IgD-negative memory B cell (primary cell): ENCODE results near the gene KCNH6. TPM values are rescaled to one million over a fixed set of nuclear protein-coding genes. Genes with fewer than 3 reads are reported as not detected.
A peak's percentile ranks its signal among the peaks of the same experiment; 100 is the strongest.

Experiments
- H3K27ac Mint-ChIP-seq, 3 donors: one replicate each; pipeline ENCODE4 v1.8.0; 2020 to 2022; ENCODE audit warnings: mild to moderate bottlenecking in 3 of 3, mixed read lengths in 3 of 3, moderate library complexity in 1 of 3
- H3K27me3 Mint-ChIP-seq: one replicate; pipeline ENCODE4 v1.8.0; 2021; ENCODE audit warnings: mixed read lengths
- H3K36me3 Mint-ChIP-seq: one replicate; pipeline ENCODE4 v1.8.0; 2020; ENCODE audit warnings: mild to moderate bottlenecking, mixed read lengths
- H3K4me1 Mint-ChIP-seq, 3 donors: one replicate each; pipeline ENCODE4 v1.8.0; 2020 to 2022; ENCODE audit warnings: mixed read lengths in 3 of 3, mild to moderate bottlenecking in 1 of 3
- H3K4me3 Mint-ChIP-seq, 4 donors: one replicate each; pipeline ENCODE4 v1.8.0; 2020 to 2022; ENCODE audit warnings: mild to moderate bottlenecking in 4 of 4, mixed read lengths in 4 of 4, moderate library complexity in 3 of 4
- H3K9me3 Mint-ChIP-seq, 3 donors: one replicate each; pipeline ENCODE4 v1.8.0; 2020 to 2021; ENCODE audit warnings: mixed read lengths in 3 of 3, mild to moderate bottlenecking in 1 of 3
- polyA plus RNA-seq: library from polyadenylated mRNA; unstranded; fragments of 300-500 nt; fragmentation: Illumina TruSeq; gene quantifications from one replicate; pipeline ENCODE4 v1.2.3, GENCODE V29; 2021

Gene KCNH6
- polyA plus RNA-seq, 1 donor from 2014 or later = not detected

DNA sequence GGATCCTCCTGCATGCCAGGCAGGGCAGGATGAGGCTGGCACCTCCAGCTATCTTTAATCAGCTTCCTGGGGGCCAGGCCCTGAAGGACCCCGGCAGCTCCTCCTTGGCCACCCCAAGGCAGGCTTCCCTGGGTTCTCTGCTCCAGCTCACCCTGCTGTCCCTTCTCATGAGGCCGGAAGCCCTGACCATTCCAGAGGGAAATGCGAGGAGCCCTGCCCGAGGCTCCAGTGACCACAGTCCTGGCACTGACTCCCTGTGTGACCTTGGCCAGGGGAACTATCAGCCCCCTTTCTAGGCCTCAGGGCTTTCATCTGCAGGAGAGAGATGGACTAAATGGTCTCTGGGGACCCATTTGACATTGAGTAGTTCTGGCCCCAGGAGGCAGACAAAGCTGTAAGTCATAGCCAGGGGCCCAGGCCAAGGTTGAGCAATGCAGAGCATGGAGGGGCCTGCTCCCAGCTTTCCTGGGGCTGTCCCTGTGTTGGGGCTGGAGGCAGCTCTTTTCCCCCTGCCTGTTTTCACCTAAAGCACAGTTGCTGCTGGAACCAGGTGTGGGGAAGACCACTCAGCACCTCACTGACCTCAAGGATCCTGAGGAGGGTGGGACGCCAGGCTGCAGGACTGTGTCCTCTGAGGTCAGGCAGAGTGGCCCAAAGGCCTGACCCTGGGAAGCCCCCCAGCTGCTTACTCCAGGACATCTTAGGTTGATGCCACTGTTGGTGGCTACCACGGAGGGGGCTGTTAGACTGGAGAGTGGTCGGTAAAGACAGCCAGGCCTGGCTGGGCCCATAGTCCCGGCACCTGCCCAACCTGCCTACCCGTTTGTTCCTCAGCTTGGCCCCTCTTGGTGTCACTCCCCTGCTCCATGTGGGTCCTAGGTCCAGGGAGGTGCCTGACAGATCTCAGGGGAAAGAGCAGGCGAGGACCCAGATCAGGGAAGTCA is 8.1 kb downstream of the KCNH6 start:
- no peaks in the 10 kb centered on the region for H3K27me3 Mint-ChIP-seq
- peaks cover 0 to 4% (median 0%) of the 10 kb centered on the region in 3 donors for H3K4me1 Mint-ChIP-seq
- H3K27ac Mint-ChIP-seq = no peak overlapping the region
- H3K4me3 Mint-ChIP-seq = no peak overlapping the region
- no peaks in the 10 kb centered on the region for H3K36me3 Mint-ChIP-seq
- no peaks in the 10 kb centered on the region for H3K9me3 Mint-ChIP-seq

DNA sequence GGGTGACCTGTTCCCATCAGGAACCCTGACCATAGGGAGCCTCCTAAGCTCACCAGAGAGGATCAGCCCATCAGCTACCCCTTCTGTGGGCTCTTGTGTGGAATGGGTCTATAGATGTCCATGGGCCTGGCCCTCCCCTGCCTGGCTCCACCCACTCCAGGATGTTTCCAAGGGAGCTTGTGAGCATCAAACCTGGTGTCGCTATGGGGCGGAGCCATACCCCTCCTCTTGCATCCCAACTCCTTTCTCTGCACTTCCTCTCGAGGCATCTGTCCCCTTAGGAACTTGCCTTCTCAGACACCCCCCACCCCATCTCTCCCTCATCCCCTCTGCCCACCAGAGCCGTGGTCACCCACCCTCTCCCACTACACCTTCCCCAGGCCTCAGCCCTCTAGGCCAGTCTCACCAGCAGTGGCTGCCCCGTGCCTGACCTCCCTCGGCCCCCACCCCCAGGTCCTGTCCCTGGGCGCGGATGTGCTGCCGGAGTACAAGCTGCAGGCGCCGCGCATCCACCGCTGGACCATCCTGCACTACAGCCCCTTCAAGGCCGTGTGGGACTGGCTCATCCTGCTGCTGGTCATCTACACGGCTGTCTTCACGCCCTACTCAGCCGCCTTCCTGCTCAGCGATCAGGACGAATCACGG is 10.4 kb downstream of the KCNH6 start:
- peaks cover 9% of the 10 kb centered on the region for H3K27me3 Mint-ChIP-seq
- H3K4me1 Mint-ChIP-seq = peaks cover 0 to 5% (median 4%) of the 10 kb centered on the region in 3 donors
- no peak overlapping the region for H3K4me3 Mint-ChIP-seq
- H3K36me3 Mint-ChIP-seq = no peaks in the 10 kb centered on the region
- H3K9me3 Mint-ChIP-seq = no peaks in the 10 kb centered on the region
- H3K27ac Mint-ChIP-seq = no peak overlapping the region

DNA sequence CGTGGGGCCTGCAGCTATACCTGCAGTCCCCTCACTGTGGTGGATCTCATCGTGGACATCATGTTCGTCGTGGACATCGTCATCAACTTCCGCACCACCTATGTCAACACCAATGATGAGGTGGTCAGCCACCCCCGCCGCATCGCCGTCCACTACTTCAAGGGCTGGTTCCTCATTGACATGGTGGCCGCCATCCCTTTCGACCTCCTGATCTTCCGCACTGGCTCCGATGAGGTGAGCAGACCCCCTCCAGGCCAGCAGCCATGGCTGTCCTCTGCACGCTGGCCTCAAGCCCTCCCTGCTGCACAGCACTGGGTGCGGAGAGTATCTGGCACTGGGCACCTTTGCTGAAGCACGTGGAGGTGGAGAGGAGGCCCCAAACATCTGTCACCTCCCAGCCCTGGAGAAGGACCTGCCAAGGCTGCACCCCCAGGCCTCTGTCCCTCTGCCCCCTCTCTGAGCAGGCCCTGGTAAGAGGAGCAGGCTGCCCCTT is 11.0 kb downstream of the KCNH6 start:
- peaks cover 13% of the 10 kb centered on the region for H3K27me3 Mint-ChIP-seq
- no peaks in the 10 kb centered on the region for H3K36me3 Mint-ChIP-seq
- H3K9me3 Mint-ChIP-seq = no peaks in the 10 kb centered on the region
- H3K27ac Mint-ChIP-seq = no peak overlapping the region
- H3K4me1 Mint-ChIP-seq = peaks cover 0 to 6% (median 6%) of the 10 kb centered on the region in 3 donors
- no peak overlapping the region for H3K4me3 Mint-ChIP-seq

DNA sequence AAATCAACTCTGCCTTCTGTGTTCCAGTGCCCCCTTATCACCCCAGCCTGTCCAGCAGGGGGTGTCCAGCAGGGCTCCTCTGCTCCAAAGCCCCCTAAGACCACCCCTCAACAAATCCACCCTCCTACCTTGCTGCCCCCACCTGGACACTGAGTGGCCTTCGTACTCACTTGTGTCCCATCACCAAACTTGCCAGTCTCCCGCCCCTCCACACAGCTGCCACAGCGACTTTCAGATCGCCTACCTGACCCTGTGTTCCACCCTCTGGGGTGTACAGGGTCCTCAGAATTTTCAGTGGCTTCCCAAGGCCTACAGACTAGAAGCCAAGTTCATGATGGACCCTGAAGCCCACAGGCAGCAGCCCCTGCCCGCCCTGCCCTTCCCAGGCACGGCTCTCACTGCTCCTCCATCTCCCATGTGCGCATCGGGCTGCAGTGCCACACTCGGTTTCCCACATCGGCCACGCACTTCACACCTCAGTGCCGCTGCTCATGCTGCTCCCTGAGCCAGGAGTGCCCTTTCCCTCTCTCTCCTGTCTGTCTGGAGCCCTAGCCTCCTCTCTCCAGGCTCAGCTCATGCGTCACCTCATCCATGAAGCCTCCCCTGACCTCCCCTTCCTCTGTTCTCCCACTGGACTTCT is 11.8 kb downstream of the KCNH6 start:
- Mint-ChIP-seq H3K36me3 (no peaks in the 10 kb centered on the region), H3K4me1 (peaks cover 0 to 10% (median 9%) of the 10 kb centered on the region in 3 donors), H3K27me3 (peaks cover 22% of the 10 kb centered on the region), H3K27ac (no peak overlapping the region), H3K4me3 (no peak overlapping the region), H3K9me3 (no peaks in the 10 kb centered on the region)

DNA sequence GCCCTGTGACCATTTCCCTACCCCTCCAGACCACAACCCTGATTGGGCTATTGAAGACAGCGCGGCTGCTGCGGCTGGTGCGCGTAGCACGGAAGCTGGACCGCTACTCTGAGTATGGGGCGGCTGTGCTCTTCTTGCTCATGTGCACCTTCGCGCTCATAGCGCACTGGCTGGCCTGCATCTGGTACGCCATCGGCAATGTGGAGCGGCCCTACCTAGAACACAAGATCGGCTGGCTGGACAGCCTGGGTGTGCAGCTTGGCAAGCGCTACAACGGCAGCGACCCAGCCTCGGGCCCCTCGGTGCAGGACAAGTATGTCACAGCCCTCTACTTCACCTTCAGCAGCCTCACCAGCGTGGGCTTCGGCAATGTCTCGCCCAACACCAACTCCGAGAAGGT is 12.5 kb downstream of the KCNH6 start:
- H3K4me1 Mint-ChIP-seq = peaks cover 0 to 10% (median 9%) of the 10 kb centered on the region in 3 donors
- H3K27ac Mint-ChIP-seq = no peak overlapping the region
- H3K36me3 Mint-ChIP-seq = no peaks in the 10 kb centered on the region
- H3K27me3 Mint-ChIP-seq = peaks cover 22% of the 10 kb centered on the region
- no peak overlapping the region for H3K4me3 Mint-ChIP-seq
- no peaks in the 10 kb centered on the region for H3K9me3 Mint-ChIP-seq

DNA sequence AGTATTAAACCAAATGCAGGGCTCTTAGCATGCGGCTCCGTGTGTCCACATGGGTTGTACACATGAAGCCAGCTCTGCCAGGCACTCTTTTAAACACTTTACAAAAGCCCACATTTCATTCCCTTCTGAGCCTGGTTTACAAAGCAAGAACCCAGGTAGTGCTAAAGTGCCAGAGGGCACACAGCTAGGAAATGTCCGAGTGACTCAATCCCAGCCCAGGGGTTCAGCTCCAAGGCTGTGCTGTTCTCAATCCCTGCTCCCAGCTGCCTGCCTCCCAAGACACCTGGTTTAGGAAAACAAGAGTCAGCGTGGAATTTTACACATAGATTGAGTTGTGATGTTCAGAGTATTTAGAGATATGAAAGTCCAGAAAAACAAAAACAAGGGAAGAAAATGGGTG is 13.8 kb downstream of the KCNH6 start:
- H3K27me3 Mint-ChIP-seq = peaks cover 25% of the 10 kb centered on the region
- peaks cover 0 to 10% (median 9%) of the 10 kb centered on the region in 3 donors for H3K4me1 Mint-ChIP-seq
- H3K36me3 Mint-ChIP-seq = no peaks in the 10 kb centered on the region
- no peak overlapping the region for H3K4me3 Mint-ChIP-seq
- no peaks in the 10 kb centered on the region for H3K9me3 Mint-ChIP-seq
- H3K27ac Mint-ChIP-seq = no peak overlapping the region

DNA sequence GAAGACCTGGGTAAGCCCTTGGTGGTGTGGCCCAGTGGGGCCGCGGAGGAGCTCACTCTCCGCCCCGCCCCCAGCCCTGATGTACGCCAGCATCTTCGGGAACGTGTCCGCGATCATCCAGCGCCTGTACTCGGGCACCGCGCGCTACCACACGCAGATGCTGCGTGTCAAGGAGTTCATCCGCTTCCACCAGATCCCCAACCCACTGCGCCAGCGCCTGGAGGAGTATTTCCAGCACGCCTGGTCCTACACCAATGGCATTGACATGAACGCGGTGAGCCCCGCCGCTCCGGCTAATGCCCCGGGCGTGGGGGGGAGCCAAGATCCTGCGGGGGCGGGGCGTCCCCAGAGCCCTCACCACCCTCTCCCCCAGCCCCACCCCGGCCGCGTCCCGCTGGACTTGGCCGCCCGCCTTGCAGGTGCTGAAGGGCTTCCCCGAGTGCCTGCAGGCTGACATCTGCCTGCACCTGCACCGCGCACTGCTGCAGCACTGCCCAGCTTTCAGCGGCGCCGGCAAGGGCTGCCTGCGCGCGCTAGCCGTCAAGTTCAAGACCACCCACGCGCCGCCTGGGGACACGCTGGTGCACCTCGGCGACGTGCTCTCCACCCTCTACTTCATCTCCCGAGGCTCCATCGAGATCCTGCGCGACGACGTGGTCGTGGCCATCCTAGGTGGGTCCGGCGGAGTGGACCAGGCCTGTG is 15.0 kb downstream of the KCNH6 start:
- Mint-ChIP-seq H3K4me1 (peaks cover 0 to 10% (median 9%) of the 10 kb centered on the region in 3 donors), H3K4me3 (peak overlapping the region in 2 of 4 donors; percentile 52 to 54), H3K9me3 (no peaks in the 10 kb centered on the region), H3K27me3 (peaks cover 25% of the 10 kb centered on the region), H3K27ac (no peak overlapping the region), H3K36me3 (no peaks in the 10 kb centered on the region)

DNA sequence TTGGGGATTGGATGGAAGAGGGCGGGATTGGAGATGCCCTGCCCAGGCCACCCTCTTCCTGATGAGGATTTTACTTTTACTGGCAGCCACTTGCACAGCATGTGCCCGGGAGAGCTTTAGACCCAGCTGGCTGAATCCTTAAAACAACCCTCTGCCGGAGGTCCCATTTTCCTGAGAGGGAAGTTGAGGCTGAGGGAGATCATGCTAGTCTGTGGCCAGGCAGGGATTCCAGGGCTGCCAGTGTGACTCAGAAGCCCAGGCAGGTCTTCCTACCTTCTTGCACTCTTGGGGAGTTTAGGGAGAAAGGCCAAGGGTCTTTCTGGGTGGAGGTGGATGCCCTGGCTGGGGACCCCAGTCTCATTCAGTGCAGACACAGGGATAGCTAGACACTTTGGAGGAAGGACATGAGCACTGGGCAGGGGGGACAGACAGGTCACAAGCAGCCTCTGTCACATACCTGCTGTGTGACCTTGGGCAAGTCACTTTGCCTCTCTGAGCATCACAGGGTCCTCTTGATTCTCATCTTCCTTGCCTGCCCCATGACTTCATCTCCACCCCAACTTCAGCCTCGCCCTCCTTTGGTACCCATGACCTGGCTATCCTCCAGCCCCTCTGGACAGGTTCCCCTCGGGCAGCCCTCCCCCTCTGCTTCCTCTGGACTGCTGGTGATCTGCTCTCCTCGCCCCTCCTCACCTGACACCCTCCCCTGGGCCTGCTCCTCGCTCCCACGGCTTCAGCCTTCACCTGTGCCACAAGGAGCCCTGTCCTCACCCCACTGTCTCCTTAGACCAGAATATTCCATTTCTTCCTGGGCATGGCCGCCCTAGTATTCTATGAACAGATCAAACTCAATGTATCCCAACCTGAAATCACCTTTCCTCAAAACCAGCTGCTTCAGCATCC is 15.8 kb downstream of the KCNH6 start:
- peaks cover 0 to 10% (median 9%) of the 10 kb centered on the region in 3 donors for H3K4me1 Mint-ChIP-seq
- no peaks in the 10 kb centered on the region for H3K36me3 Mint-ChIP-seq
- peak overlapping the region in 3 of 4 donors; percentile 3 to 54 (median 52) for H3K4me3 Mint-ChIP-seq
- peaks cover 25% of the 10 kb centered on the region for H3K27me3 Mint-ChIP-seq
- H3K27ac Mint-ChIP-seq = no peak overlapping the region
- H3K9me3 Mint-ChIP-seq = no peaks in the 10 kb centered on the region

DNA sequence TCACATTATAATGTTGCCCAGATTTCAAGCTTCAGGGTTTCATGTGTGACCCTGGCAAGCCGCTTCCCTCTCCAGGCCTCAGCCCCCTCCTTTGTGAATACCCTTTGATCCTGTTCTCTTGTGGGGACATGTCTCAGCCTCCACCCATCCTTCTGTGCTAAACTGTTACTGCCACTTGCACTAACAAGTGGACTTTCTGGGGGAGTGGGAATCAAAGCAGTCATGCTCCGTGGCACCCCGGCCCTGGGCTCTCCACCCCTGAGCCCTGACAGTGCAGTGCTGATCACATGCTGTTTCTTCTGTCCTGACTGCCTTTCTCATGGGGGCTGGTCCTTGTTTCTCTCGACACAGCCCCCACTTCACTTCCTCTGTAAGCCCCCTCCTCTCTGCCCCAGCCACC is 17.4 kb downstream of the KCNH6 start:
- peaks cover 25% of the 10 kb centered on the region for H3K27me3 Mint-ChIP-seq
- no peaks in the 10 kb centered on the region for H3K36me3 Mint-ChIP-seq
- H3K4me1 Mint-ChIP-seq = peaks cover 0 to 10% (median 9%) of the 10 kb centered on the region in 3 donors
- H3K4me3 Mint-ChIP-seq = peak overlapping the region in 1 of 4 donors; percentile 24
- H3K9me3 Mint-ChIP-seq = no peaks in the 10 kb centered on the region
- H3K27ac Mint-ChIP-seq = no peak overlapping the region

DNA sequence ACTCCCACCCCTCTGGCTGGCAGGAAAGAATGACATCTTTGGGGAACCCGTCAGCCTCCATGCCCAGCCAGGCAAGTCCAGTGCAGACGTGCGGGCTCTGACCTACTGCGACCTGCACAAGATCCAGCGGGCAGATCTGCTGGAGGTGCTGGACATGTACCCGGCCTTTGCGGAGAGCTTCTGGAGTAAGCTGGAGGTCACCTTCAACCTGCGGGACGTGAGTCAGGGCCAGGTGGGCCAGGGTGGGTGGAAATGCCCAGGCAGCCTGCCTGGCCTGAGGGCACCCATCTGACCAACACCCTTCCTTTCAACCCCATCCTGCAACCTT is 19.0 kb downstream of the KCNH6 start:
- no peaks in the 10 kb centered on the region for H3K9me3 Mint-ChIP-seq
- peaks cover 25% of the 10 kb centered on the region for H3K27me3 Mint-ChIP-seq
- H3K36me3 Mint-ChIP-seq = no peaks in the 10 kb centered on the region
- H3K4me3 Mint-ChIP-seq = no peak overlapping the region
- no peak overlapping the region for H3K27ac Mint-ChIP-seq
- H3K4me1 Mint-ChIP-seq = peaks cover 0 to 10% (median 9%) of the 10 kb centered on the region in 3 donors

DNA sequence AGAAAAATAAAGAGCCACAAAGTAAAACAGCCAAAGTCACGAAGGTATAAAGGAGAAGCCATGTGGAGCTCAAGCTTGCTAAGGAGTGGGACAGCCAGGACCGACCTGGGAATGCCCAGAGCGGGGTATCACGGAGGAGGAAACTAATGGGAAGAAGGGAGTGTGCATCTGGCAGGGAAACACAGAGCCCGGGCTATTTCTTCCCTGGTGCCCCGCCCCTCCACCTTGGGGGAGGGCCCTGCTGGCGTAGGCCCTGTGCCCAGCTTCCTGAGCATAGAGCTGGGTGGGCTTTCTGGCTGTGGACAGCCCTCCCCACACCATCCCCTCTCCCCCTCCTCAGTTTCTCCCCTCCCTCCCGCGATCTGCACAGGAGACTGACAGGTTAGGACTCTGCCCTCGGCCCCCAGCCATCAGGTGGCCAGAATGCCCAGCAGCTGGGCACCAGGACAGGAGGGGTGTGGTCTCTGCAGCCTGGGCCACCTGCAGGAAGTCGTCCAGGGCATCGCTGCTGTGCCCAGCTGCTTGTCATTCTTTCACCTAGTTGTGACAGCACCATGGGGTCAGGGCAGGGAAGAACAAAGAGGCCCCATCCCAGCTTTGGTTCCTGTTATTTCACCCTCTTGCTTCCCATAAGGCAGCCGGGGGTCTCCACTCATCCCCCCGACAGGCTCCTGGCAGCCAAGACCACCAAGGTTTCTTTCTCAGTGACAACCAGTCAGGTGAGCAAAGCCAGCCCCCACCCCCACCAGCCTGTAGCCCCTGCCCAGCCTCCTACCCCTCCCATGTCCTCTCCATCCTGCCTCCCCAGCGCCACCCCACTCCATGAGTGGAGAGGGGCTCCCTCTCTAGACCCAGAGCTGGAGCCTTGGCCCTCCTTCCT is 20.0 kb downstream of the KCNH6 start:
- Mint-ChIP-seq H3K36me3 (no peaks in the 10 kb centered on the region), H3K9me3 (no peaks in the 10 kb centered on the region), H3K27me3 (peaks cover 20% of the 10 kb centered on the region), H3K27ac (no peak overlapping the region), H3K4me1 (peaks cover 0 to 9% (median 8%) of the 10 kb centered on the region in 3 donors), H3K4me3 (peak overlapping the region in 1 of 4 donors; percentile 61)

DNA sequence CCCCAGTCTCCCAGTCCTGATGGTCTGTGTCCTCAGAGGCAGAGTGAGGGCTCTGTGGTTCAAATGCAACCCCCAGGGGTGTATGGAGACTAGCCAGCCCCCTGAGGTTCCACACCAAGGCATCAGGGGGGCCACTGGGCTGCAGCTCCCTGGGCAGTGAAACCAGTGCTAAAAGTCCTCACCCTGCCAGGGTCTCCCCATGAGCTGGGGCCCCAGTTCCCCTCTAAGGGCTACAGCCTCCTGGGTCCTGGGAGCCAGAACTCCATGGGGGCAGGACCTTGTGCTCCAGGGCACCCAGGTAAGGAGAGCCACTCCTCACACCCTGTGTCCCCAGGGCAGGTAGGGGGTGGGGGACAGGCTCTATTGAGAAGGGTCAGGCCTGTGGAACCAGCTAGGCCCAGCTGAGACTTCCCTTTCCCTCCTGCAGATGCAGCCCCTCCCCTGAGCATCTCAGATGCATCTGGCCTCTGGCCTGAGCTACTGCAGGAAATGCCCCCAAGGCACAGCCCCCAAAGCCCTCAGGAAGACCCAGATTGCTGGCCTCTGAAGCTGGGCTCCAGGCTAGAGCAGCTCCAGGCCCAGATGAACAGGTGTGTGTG is 20.8 kb downstream of the KCNH6 start:
- H3K9me3 Mint-ChIP-seq = no peaks in the 10 kb centered on the region
- H3K4me1 Mint-ChIP-seq = peaks cover 0 to 7% (median 5%) of the 10 kb centered on the region in 3 donors
- peaks cover 13% of the 10 kb centered on the region for H3K27me3 Mint-ChIP-seq
- no peak overlapping the region for H3K27ac Mint-ChIP-seq
- no peak overlapping the region for H3K4me3 Mint-ChIP-seq
- H3K36me3 Mint-ChIP-seq = no peaks in the 10 kb centered on the region
